Left ventricle myocardium inferior (tissue), 1 donor: Measurements from ENCODE around the gene CD46. TPM values are rescaled to one million over a fixed set of nuclear protein-coding genes. Genes with fewer than 3 reads are reported as not detected.

Source experiments
- DNase-seq: peaks from one replicate; pipeline ENCODE4 v3.0.0-alpha.2; 2020
- H3K27ac ChIP-seq: fragments of 200-600 bp; replicated peaks from 2 replicates; pipeline ENCODE4 v1.8.0; 2021
- H3K27me3 ChIP-seq: fragments of 200-600 bp; 2 replicates; pipeline ENCODE4 v1.8.0; 2021; ENCODE audit warnings: low read depth
- H3K36me3 ChIP-seq: fragments of 200-600 bp; 2 replicates; pipeline ENCODE4 v1.8.0; 2021
- H3K4me1 ChIP-seq: fragments of 200-600 bp; 2 replicates; pipeline ENCODE4 v1.8.0; 2021
- H3K4me3 ChIP-seq: fragments of 200-600 bp; 2 replicates; pipeline ENCODE4 v1.8.0; 2021; ENCODE audit warnings: mild to moderate bottlenecking, moderate library complexity
- H3K9me3 ChIP-seq: fragments of 200-600 bp; replicated peaks from 2 replicates; pipeline ENCODE4 v1.8.0; 2021
- CTCF ChIP-seq: fragments of 200-600 bp; IDR thresholded peaks from 2 replicates; pipeline ENCODE4 v1.8.0; 2021; ENCODE audit warnings: antibody characterized with exemption, mild to moderate bottlenecking, borderline replicate concordance
- intact Hi-C: fragments of 100-400 bp; cut with micrococcal nuclease; formaldehyde crosslinking; loops from one replicate; pipeline ENCODE4 v1.11.0; 2022
- total RNA-seq: library from RNA; stranded (reverse); fragmentation: NEBNext Ultra II Directional; extraction: Animal tissue kit (Norgen Biotek cat#: 25700); gene quantifications from one replicate; pipeline ENCODE4 v1.2.1, GENCODE V29; 2021
- donor health status: DM: no; HTN: yes; CAD: no; lungs with severe emphysema.

CD46 gene
- total RNA-seq, 1 donor from 2014 or later, result 105 TPM

- no peak for DNase-seq
- H3K9me3 ChIP-seq, result no peaks in the 10 kb centered on the region
- no peak overlapping the region for H3K4me3 ChIP-seq
- no peaks in the 10 kb centered on the region for H3K27me3 ChIP-seq
- no peak for TF ChIP-seq CTCF
- intact Hi-C loops, result no loop called here
- peaks cover 28% of the 10 kb centered on the region for H3K36me3 ChIP-seq
- no peak overlapping the region for H3K27ac ChIP-seq
- H3K4me1 ChIP-seq, result no peaks in the 10 kb centered on the region
Observed at GRCh38 chr1:207791290-207791689, 39.4 kb downstream of the CD46 start.

DNA sequence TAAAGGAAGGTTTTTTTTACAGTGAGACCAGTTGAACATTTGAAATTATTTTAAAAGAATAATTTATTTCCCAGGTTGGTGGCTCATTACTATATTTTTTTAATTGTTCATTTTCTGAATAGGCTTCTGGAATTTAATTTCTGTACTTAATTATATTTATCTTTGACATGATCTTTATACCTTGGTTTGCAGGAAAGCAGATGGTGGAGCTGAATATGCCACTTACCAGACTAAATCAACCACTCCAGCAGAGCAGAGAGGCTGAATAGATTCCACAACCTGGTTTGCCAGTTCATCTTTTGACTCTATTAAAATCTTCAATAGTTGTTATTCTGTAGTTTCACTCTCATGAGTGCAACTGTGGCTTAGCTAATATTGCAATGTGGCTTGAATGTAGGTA is 41.5 kb downstream of the CD46 start:
- Histone ChIP-seq H3K27me3 (no peaks in the 10 kb centered on the region), H3K4me1 (peaks cover 16% of the 10 kb centered on the region), H3K9me3 (no peaks in the 10 kb centered on the region), H3K27ac (no peak overlapping the region), H3K4me3 (no peak overlapping the region), H3K36me3 (peaks cover 16% of the 10 kb centered on the region)
- intact Hi-C loops, result no loop called here
- DNase-seq, result no peak
- TF ChIP-seq CTCF, result no peak

- Histone ChIP-seq H3K27ac (no peak overlapping the region), H3K4me1 (peaks cover 17% of the 10 kb centered on the region), H3K4me3 (no peak overlapping the region), H3K27me3 (no peaks in the 10 kb centered on the region), H3K36me3 (peaks cover 16% of the 10 kb centered on the region), H3K9me3 (no peaks in the 10 kb centered on the region)
- intact Hi-C loops, result no loop called here
- no peak for DNase-seq
- no peak for TF ChIP-seq CTCF
Observed at GRCh38 chr1:207794861-207795260, 43.0 kb downstream of the CD46 start.

GRCh38 chr1:207797229-207797973 is 45.5 kb downstream of the CD46 start:
- no peaks in the 10 kb centered on the region for H3K27me3 ChIP-seq
- H3K9me3 ChIP-seq, result no peaks in the 10 kb centered on the region
- TF ChIP-seq CTCF, result peak; percentile 87
- peak; percentile 79 for DNase-seq
- H3K4me1 ChIP-seq, result peaks cover 23% of the 10 kb centered on the region
- H3K36me3 ChIP-seq, result peaks cover 34% of the 10 kb centered on the region
- peak overlapping the region; percentile 55 for H3K27ac ChIP-seq
- no peak overlapping the region for H3K4me3 ChIP-seq
- intact Hi-C loops, result no loop called here

DNA sequence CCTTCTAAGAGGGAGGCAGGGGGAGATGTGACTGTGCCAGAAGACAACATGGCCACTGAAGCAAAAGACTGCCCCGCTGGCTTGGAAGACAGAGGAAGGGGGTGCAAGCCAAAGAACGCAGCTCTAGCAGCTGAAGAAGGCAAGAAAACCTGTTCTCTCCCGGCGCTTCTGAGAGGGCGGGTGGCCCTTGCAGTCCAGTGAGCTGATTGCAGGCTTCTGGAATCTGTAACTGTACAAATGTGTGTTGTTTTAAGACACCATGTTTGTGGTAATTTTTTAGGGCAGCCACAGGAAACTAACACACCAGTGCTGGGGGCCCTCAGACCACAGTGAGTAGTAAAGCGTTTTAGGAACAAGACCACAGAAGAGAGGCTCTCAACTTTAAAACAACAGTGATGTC is 47.0 kb downstream of the CD46 start:
- Histone ChIP-seq H3K4me1 (peaks cover 37% of the 10 kb centered on the region), H3K9me3 (no peaks in the 10 kb centered on the region), H3K4me3 (no peak overlapping the region), H3K27ac (peak overlapping the region; percentile 39), H3K36me3 (peaks cover 42% of the 10 kb centered on the region), H3K27me3 (no peaks in the 10 kb centered on the region)
- no peak for TF ChIP-seq CTCF
- intact Hi-C loops, result no loop called here
- no peak for DNase-seq
